Astrocyte (in vitro differentiated cells and primary cell): ENCODE data around the gene KL. TPM values are rescaled to one million over a fixed set of nuclear protein-coding genes. Genes with fewer than 3 reads are reported as not detected.

Experiments used
- DNase-seq: peaks from one replicate; pipeline ENCODE4 v3.0.0-alpha.2; 2010; ENCODE audit warnings: low read depth
- FAIRE-seq: peaks from 2 replicates; lab custom pipeline; 2011; peaks lifted over from hg19 to GRCh38; lab: Jason Lieb, UNC
- H2AFZ ChIP-seq: 2 replicates; pipeline ENCODE4 v1.6.0; 2012; ENCODE audit warnings: low read depth, low read length, inconsistent platforms
- H3K27ac ChIP-seq: 2 replicates; pipeline ENCODE4 v1.5.1; 2011; ENCODE audit warnings: low read depth, low read length, inconsistent platforms
- H3K27me3 ChIP-seq: 2 replicates; pipeline ENCODE4 v1.6.0; 2011; ENCODE audit warnings: low read length, inconsistent platforms; ENCODE audit not compliant: insufficient read depth
- H3K36me3 ChIP-seq: 2 replicates; pipeline ENCODE4 v1.5.1; 2011; ENCODE audit warnings: low read length, inconsistent platforms; ENCODE audit not compliant: insufficient read depth
- H3K4me1 ChIP-seq: 2 replicates; pipeline ENCODE4 v1.5.1; 2011; ENCODE audit warnings: low read length, inconsistent platforms; ENCODE audit not compliant: insufficient read depth
- H3K4me2 ChIP-seq: 2 replicates; pipeline ENCODE4 v1.6.0; 2012; ENCODE audit warnings: low read length, inconsistent platforms
- H3K4me3 ChIP-seq: 2 replicates; pipeline ENCODE4 v1.5.1; 2011; ENCODE audit warnings: low read depth, mild to moderate bottlenecking, low read length, inconsistent platforms; ENCODE audit not compliant: insufficient read depth
- H3K79me2 ChIP-seq: 2 replicates; pipeline ENCODE4 v1.6.0; 2012; ENCODE audit warnings: mild to moderate bottlenecking, low read length, inconsistent platforms; ENCODE audit not compliant: insufficient read depth
- H3K9ac ChIP-seq: 2 replicates; pipeline ENCODE4 v1.6.0; 2012; ENCODE audit warnings: mild to moderate bottlenecking, low read length, inconsistent platforms
- H3K9me3 ChIP-seq: 2 replicates; pipeline ENCODE4 v1.5.1; 2012; ENCODE audit warnings: low read depth, mild to moderate bottlenecking, low read length, inconsistent platforms; ENCODE audit not compliant: insufficient read depth
- H4K20me1 ChIP-seq: 2 replicates; pipeline ENCODE4 v1.6.0; 2012; ENCODE audit warnings: low read length, inconsistent platforms; ENCODE audit not compliant: insufficient read depth
- H3K27ac Mint-ChIP-seq: one replicate; pipeline ENCODE4 v1.8.0; 2021; ENCODE audit warnings: mild to moderate bottlenecking, mixed read lengths; ENCODE audit not compliant: unreplicated experiment
- H3K27me3 Mint-ChIP-seq: one replicate; pipeline ENCODE4 v1.8.0; 2021; ENCODE audit warnings: low read depth, mixed read lengths; ENCODE audit not compliant: unreplicated experiment
- H3K36me3 Mint-ChIP-seq: one replicate; pipeline ENCODE4 v1.8.0; 2021; ENCODE audit warnings: low read depth, mixed read lengths; ENCODE audit not compliant: unreplicated experiment
- H3K4me1 Mint-ChIP-seq: one replicate; pipeline ENCODE4 v1.8.0; 2021; ENCODE audit warnings: low read depth, mixed read lengths; ENCODE audit not compliant: unreplicated experiment
- H3K4me3 Mint-ChIP-seq: one replicate; pipeline ENCODE4 v1.8.0; 2021; ENCODE audit warnings: mild to moderate bottlenecking, moderate library complexity, mixed read lengths; ENCODE audit not compliant: unreplicated experiment
- H3K9me3 Mint-ChIP-seq: one replicate; pipeline ENCODE4 v1.8.0; 2021; ENCODE audit warnings: mild to moderate bottlenecking, mixed read lengths; ENCODE audit not compliant: unreplicated experiment
- CTCF ChIP-seq: IDR thresholded peaks from 2 replicates; pipeline ENCODE4 v1.5.1; 2011; ENCODE audit warnings: low read depth, mild to moderate bottlenecking, inconsistent platforms, low read length, moderate library complexity; ENCODE audit not compliant: insufficient read depth
- EZH2 ChIP-seq: IDR thresholded peaks from 2 replicates; pipeline ENCODE4 v1.6.1; 2012; ENCODE audit warnings: mild to moderate bottlenecking, low read length, inconsistent platforms; ENCODE audit not compliant: insufficient read depth
- total RNA-seq: library from RNA; stranded (reverse); gene quantifications from 2 replicates; pipeline ENCODE4 v1.2.1, GENCODE V29; 2021

Gene KL
- total RNA-seq, 1 donor from 2014 or later, result 0.07 TPM

GRCh38 chr13:33081666-33082065 lies 65.4 kb downstream of the KL start:
- Mint-ChIP-seq H3K4me1 (peaks cover 5% of the 10 kb centered on the region), H3K27me3 (no peaks in the 10 kb centered on the region), H3K4me3 (no peak overlapping the region), H3K36me3 (no peaks in the 10 kb centered on the region), H3K9me3 (peaks cover 2% of the 10 kb centered on the region), H3K27ac (no peak overlapping the region)
- H4K20me1 ChIP-seq, result no peaks in the 10 kb centered on the region
- DNase-seq (no peak), FAIRE-seq (no peak)
- H2AFZ ChIP-seq, result no peak overlapping the region
- no peak overlapping the region for H3K9ac ChIP-seq
- no peaks in the 10 kb centered on the region for H3K79me2 ChIP-seq
- no peaks in the 10 kb centered on the region for H3K27me3 ChIP-seq
- H3K4me1 ChIP-seq, result peaks cover 3% of the 10 kb centered on the region
- no peak overlapping the region for H3K4me2 ChIP-seq
- H3K4me3 ChIP-seq, result no peak overlapping the region
- H3K9me3 ChIP-seq, result no peaks in the 10 kb centered on the region
- TF ChIP-seq EZH2 (no peak), CTCF (no peak)
- no peak overlapping the region for H3K27ac ChIP-seq
- H3K36me3 ChIP-seq, result no peaks in the 10 kb centered on the region

- Histone ChIP-seq H3K79me2 (no peaks in the 10 kb centered on the region), H2AFZ (no peak overlapping the region), H3K9ac (no peak overlapping the region), H3K4me1 (peaks cover 15% of the 10 kb centered on the region), H3K4me3 (no peak overlapping the region), H3K4me2 (no peak overlapping the region), H3K27me3 (no peaks in the 10 kb centered on the region), H3K9me3 (no peaks in the 10 kb centered on the region), H3K36me3 (no peaks in the 10 kb centered on the region), H3K27ac (no peak overlapping the region), H4K20me1 (no peaks in the 10 kb centered on the region)
- no peak for TF ChIP-seq CTCF
- no peak for TF ChIP-seq EZH2
- Mint-ChIP-seq H3K4me1 (peaks cover 15% of the 10 kb centered on the region), H3K4me3 (no peak overlapping the region), H3K9me3 (peaks cover 2% of the 10 kb centered on the region), H3K36me3 (no peaks in the 10 kb centered on the region), H3K27me3 (no peaks in the 10 kb centered on the region), H3K27ac (no peak overlapping the region)
- FAIRE-seq (no peak), DNase-seq (no peak)
These were observed 66.8 kb downstream of the KL start for GRCh38 chr13:33083054-33083453.

DNA sequence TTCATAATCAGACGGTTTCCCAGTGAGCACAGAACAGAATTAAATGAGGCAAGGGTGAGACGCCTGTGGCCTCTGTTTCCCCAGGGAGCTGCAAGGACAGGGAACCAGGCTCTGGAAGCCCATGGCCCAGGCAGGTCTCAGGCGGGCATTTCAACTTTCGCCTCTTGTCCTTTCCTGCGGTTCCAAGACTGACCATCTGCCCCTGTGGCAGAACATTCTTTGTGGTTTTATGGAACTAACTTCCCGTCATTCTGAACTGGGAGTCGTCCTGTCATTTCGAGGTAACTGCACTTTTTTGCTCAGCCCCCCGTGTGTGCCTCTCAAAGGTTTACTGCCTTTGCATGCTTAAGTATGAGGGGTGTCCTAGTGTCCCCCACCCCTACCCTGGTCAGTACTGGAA lies 70.9 kb downstream of the KL start:
- peaks cover 5% of the 10 kb centered on the region for H3K27me3 Mint-ChIP-seq
- H3K4me3 Mint-ChIP-seq, result no peak overlapping the region
- no peaks in the 10 kb centered on the region for H3K36me3 ChIP-seq
- H3K4me3 ChIP-seq, result no peak overlapping the region
- DNase-seq (peak; percentile 58), FAIRE-seq (no peak)
- no peaks in the 10 kb centered on the region for H3K27me3 ChIP-seq
- H3K4me2 ChIP-seq, result peak overlapping the region; percentile 68
- peaks cover 15% of the 10 kb centered on the region for H3K4me1 Mint-ChIP-seq
- peaks cover 16% of the 10 kb centered on the region for H3K4me1 ChIP-seq
- H3K36me3 Mint-ChIP-seq, result no peaks in the 10 kb centered on the region
- no peaks in the 10 kb centered on the region for H3K79me2 ChIP-seq
- H3K9ac ChIP-seq, result peak overlapping the region; percentile 31
- H3K9me3 ChIP-seq, result no peaks in the 10 kb centered on the region
- TF ChIP-seq CTCF (no peak), EZH2 (no peak)
- H3K27ac Mint-ChIP-seq, result peak overlapping the region; percentile 19
- peak overlapping the region; percentile 1 for H3K27ac ChIP-seq
- no peaks in the 10 kb centered on the region for H3K9me3 Mint-ChIP-seq
- peak overlapping the region; percentile 36 for H2AFZ ChIP-seq
- H4K20me1 ChIP-seq, result no peaks in the 10 kb centered on the region
